Activated CD4-positive, CD25-positive, alpha-beta regulatory T cell (primary cell): ENCODE results near the gene TMPRSS7.

Experiments used
- DNase-seq, 4 experiments: peaks; one replicate each; lab custom pipeline; 2025; lab: John Stamatoyannopoulos, UW

Gene TMPRSS7, protein sequence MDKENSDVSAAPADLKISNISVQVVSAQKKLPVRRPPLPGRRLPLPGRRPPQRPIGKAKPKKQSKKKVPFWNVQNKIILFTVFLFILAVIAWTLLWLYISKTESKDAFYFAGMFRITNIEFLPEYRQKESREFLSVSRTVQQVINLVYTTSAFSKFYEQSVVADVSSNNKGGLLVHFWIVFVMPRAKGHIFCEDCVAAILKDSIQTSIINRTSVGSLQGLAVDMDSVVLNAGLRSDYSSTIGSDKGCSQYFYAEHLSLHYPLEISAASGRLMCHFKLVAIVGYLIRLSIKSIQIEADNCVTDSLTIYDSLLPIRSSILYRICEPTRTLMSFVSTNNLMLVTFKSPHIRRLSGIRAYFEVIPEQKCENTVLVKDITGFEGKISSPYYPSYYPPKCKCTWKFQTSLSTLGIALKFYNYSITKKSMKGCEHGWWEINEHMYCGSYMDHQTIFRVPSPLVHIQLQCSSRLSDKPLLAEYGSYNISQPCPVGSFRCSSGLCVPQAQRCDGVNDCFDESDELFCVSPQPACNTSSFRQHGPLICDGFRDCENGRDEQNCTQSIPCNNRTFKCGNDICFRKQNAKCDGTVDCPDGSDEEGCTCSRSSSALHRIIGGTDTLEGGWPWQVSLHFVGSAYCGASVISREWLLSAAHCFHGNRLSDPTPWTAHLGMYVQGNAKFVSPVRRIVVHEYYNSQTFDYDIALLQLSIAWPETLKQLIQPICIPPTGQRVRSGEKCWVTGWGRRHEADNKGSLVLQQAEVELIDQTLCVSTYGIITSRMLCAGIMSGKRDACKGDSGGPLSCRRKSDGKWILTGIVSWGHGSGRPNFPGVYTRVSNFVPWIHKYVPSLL

DNA sequence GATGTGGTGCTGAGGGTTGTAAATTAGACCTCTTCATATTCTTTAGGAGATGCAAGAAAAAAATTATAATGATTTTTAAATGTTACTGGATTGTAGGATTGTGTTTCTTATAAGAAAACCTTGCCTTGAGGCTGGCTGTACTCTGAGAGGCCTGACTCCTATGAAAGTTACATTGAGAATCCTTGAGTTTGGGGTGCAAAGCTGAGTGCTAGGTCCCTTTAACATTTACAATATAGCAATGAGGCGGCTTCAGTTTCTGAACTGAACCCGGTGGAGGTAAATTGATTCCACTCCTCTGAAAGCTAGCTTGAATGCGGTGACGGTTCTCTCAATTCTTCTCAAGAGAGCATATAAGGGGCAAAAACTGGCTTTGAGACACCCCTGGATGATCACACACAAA is at the start of gene TMPRSS7:
Gene TMPRSS7, plus strand, starts transcription at position 301 of the 400 bp plus-strand sequence. CDS start 110 bp downstream, outside the sequence.
- DNase-seq, result no peak

DNA sequence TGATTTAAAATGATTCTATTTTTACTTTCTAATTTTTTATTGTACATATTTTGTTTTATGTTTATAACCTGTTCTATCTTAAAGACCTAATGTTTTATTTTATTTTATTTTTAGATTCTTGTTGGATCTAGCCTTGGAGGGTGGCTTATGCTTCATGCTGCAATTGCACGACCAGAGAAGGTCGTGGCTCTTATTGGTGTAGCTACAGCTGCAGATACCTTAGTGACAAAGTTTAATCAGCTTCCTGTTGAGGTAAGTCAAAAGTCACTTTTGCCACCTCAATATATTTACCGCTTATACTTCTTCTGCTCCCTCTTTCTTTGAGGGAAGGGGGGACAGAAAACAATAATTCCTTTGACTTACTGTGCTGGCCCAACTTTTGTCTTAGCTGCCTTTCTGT is 47.7 kb upstream of the TMPRSS7 start:
- no peak for DNase-seq

DNA sequence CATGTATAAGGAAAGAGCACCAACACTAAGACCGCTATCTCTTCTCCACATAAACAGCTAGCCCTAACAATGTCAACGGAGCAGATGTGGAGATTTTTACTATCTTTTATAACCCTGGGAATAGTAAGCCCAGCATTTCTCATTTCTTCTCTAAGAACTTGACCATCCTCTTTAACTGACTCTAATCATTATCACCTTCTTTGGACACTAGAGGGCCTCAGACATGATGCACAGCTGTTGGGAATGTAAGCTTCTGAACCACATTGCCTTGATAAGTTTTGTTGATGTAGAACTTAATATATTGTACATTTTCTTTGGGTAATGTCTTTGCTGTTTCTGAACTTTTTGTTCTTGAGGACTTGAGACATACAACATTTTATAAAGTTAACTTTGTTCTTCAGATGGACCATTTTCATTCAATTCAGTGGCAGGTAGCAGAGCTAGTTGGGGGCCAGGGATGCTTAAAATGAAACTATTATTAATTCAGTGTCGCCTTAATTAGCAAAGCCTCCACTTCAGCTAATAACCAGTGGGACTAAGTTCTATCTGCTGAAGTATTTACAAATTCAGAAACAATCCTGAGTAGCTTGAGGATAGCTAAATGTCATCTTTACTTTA is 45.4 kb upstream of the TMPRSS7 start:
- no peak for DNase-seq

DNA sequence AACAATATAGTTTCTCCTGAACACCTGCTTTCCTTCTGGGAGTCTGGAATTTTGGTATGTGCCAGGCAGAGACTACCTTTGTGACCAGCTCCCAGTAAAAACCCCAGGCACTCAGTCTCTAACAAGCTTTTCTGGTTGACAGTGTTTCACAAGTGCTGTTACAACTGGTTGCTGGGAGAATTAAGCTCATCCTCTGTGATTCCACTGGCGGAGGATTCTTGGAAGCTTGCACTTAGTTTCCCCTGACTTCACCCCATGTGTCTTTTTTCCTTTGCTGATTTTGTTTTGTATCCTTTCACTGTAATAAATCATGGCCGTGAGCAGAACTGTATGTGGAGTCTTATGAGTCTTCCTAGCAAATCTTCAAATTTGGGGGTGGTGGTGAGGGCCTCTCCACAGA is 41.5 kb upstream of the TMPRSS7 start:
- DNase-seq, result no peak

DNA sequence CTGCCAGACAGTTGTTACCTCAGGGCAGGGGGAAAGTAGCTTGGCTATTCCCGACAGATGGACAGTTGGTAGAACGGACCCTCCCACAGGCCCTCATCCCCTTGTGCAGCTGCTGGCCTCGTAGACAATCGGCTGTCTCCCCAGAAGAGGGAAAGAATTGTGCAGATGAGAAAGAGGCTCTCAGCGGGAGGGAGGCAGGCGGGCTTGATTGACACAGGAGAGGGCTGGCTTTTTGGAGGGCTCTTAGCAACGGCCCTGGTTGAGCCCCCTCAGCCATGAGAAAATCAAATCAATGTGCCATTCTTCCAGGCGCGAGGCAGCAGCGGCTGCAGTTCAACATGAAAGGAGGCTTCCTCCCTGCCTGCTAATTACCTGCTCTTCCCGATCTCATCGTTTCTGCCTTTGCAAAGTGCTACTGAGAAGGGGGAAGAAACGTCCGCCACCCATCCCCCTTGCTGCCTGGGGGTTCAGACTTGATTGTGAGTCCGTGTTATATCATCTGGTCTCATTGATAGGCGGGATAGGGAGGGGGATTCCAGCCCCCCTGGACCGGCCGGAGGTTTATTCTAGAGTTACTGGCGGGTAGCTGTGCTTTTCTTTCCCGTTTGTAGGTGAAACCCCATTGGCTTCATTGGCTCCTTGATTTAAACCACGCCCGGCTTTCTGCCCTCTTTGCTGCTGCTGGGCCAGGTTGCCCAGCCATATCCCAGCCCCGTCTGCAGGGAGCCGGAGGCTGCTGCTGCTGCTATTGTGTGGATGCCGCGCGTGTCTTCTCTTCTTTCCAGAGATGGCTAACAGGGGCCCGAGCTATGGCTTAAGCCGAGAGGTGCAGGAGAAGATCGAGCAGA is 35.7 kb upstream of the TMPRSS7 start, which contains the start of gene TAGLN3:
Gene TAGLN3, plus strand, starts transcription at position 287 of the 848 bp plus-strand sequence. Its CDS starts 501 bp downstream, at position 788.
- no peak for DNase-seq

DNA sequence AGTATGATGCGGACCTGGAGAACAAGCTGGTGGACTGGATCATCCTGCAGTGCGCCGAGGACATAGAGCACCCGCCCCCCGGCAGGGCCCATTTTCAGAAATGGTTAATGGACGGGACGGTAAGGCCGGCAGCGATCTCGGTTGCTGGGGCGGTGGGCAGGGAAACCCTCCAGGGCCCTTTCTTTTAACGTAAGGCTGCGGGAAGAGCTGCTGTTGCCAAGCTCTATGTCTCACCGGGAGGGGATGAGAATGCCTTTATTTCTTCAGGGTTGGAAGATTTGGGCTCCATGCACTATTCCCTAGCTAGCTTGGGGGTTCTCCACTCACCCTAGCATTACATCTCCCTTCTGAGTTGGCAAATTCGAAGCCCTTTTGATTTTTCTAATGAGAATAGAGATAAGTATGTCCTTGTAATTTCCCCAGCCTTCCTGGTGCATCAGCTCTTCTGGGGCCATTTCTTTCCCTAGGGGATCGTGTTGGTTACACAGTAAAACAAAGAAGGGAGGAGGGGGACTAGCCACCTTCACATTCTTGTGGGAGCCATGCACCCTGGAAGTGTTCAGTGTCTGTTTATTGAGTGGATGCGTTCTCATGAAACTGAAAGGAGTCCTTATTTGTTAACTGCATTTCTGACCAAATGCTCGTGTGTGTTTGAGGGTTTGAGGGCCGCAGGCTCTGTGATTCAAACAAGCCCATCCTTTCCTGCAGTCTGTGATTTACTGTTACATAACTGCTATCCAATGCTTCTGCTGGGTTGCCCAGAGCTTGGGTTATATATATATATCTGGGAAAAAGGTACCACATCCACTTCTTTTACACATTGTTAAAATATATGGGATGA is 34.8 kb upstream of the TMPRSS7 start:
- DNase-seq, result no peak

DNA sequence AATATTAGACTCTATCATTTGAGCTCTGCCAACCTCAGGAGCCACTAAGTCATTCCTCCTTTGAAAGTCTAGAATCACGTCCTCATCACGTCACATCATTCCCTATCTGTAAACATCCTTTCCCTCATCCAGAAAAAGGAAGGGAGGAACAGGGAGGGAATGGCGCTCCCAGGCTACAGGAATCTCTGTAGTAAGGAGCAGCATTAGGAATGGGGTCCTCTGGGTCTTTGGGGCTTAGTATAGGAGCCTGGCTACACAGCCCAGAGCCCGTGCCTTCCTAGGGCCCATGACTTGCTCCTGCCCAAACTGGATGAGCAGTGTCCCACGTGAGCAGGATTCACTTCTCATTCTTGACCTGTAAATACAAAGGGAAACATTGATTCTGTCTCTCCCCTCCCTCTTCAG is 34.2 kb upstream of the TMPRSS7 start:
- DNase-seq, result no peak

DNA sequence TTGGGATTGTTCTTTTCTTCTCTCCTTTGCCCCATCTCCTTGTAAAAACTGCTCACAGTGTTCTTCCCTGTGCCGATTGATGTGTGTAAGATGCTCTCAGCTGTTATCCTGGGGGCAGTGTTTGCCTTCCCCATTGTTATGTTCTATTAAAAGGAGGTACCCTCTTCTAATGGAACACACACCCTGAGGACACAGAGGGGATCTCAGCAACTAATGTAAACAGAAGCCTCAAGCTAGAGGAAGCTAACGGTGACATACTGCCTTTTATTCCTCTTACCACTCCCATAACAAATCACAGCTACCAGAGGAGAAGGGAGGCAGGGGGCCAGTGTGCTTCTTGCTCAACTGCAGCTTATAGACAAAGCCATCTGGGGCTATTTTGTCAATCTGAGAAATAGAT is 33.6 kb upstream of the TMPRSS7 start:
- no peak for DNase-seq

DNA sequence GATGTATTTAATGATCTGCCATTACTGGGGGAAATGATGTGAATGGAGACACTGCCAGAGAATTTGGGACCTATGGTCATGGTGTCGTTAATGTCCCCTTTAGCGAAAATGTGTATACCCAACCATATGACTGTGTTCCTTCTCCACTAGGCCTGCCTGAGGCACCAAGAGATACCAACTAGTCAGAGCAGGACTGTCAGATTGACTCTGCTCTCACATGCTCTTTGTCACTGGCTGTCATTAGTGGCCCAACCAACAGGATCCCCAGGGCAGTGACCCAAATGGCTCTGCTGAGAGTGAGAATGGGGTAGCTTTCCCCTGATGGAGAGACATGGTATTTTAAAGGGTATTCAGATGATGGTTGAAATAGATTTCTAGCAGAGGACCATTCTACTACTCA is 33.0 kb upstream of the TMPRSS7 start:
- DNase-seq, result no peak

DNA sequence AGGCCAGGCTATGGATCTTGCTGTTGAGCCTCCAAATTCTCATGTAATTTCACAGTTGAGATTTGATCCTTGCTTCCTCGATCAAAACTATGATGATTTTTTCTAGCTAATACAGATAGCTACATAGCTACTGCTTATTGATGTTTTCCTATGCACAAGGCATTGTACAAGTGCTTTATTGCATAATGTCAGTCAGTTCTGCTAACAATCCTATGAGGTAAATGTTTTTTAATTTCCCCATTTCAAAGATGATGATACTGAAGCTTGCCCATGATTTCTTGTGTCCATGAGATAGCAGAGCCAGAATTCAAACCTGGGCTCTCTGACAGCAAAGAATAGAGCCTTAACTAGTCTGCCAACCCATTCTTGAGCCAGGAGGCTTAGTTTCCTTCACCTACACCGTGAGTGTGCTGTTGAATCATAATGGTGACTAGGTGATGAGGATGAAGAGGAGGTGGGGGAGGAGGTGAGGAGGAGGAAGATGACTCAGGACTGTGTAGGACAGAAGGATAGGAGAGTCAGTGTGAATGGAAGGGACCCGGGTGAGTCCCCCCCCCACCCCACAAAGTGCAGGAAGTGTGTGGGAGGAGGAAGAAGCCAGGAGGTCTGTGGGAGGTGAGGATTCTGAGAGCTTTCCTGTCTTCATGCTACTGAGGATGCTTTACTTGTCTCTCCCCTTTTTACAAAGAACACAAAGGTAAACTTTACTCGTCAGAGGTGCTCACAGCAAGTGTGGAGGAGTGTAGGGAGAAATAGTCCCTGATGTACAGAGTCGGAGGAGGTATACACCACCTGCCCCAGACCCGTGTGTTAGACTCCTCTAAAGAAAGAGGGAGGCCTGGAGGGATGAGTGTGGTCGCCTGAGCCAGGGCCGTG is 32.2 kb upstream of the TMPRSS7 start:
- peak in 1 of 4 experiments; percentile 20 for DNase-seq

DNA sequence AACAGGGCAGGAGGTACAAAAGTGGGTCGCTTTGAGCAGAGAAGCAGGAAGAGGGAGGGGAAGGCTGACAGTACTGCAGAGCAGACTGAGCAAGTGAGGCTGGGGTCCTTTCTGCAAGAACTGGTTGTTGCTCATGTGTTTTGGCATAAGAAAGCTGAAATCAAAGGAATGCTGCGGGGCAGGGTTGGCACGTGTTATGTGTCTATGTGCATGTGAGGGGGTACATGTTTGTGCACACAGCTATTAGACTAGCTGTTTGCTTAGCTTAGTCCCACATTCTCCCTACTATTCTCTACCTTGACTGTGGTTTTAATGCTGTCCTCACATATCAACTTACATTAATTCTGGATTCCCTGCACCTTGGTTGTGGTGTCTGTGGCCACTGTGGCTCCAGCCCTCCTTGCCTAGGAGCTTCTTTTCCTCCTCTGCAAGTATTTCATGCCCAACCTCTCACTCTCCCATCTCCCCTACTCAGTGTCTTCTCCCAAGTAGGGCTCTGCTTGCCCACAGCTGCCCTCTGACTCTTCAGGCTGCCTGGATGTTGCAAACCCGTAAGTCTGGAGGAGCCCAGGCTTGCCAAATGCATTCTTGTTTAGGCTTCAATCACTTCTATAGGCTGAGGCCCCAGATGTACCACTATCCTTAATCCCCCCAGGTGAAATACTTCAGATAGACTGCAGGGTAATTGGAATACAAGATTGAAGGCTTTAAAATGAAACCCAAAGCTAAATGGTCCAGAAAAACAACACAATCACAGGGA is 31.0 kb upstream of the TMPRSS7 start:
- no peak for DNase-seq

DNA sequence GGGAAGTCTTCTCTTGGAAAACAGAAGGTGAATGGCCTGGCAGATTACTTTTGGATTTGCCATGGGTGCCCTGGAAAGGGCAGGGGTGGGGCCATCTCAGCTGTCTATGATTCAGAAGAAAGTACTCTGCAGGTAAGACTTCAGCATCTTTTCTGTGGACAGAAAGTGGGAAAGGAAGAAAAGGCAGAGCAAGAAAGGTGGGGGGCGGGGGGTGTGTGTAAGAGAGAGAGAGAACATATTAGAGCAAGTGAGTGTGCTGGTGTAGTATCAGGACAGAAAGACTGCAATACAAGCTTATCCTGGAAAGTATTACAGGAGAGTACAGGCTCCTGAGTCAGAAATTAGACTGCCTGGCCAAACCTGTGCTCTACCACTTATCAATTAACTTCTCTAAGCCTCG is 30.3 kb upstream of the TMPRSS7 start:
- DNase-seq, result no peak

DNA sequence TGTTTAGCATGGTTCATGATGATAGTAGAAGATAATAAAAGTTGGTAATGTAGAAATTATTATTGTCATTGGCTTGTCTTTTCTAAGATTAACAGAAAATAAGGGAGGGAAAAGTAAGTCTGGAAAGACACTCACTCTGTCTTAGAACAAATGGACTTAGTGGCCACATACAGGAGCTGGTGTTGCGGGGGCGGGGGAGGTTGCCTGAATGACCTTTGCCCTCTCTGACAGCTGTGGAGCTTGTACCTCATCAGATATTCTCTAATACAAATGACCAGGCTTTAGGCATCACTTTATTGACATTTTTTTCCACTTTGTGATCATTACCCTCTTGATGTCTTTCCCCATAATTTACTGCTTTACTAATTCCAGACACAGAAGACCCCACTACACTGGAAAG is 29.9 kb upstream of the TMPRSS7 start:
- DNase-seq, result no peak

DNA sequence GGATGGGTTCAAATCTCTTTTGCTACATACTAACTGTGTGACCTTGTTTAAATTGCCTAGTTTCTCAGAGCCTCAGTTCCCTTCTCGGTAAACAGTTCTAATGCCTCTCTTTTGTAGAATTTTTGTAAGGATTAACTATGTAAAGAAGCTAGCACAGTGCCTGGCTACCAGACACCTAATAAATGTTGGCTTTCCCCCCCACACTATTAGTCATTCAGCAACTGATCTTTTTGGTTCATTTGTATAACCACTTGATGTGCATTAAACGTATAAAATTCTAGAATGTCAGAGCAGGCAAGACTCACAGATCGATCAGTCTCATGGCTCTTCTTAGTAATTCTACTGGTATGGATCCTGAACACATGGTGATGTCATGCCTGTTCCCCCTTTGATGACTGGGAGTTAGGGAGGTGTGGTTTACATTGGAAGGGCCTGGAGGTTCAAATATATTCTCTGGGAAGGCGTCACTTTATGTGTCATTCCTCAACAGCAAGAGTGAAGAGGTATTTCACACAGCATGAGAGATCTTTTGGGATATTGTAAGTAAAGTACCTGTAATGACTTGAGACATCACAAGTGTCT is 29.4 kb upstream of the TMPRSS7 start:
- no peak for DNase-seq

DNA sequence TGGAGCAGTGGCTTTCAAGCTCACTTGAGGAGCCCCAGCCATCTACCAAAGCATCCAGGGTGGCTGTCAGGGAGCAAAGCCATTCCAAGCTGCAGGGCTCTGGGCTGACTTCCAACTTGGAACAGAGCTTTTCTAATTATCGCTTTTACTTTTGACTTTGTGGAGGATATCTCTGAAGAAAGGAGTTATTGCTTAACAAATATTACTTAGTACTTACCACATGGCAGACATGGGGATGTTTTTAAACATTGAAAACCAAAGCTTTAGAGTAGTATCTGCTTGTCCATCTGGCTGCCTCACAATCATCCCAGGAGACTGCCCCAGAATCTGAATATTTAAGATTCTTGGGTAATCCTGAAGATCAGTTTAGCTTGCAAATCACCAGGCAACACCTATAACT is 26.9 kb upstream of the TMPRSS7 start:
- DNase-seq, result no peak

DNA sequence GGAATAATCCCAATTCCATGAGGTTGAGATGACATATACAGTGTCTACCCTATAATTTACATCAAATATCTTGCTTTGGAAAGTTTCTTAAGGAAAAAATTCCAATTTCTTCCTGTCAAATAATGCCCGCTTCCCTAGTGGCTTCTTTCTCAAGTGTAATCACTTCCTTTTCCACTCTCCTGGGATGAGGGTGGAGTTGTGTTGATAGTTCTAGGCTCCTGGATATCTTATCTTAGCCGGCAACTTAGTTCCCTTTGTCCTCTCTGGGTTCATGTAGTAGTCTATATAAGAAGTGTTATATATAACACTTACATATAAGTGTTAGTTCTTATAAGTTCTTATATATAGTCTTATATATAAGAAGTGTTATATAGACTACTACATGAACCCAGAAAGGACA is 24.9 kb upstream of the TMPRSS7 start:
- no peak for DNase-seq

DNA sequence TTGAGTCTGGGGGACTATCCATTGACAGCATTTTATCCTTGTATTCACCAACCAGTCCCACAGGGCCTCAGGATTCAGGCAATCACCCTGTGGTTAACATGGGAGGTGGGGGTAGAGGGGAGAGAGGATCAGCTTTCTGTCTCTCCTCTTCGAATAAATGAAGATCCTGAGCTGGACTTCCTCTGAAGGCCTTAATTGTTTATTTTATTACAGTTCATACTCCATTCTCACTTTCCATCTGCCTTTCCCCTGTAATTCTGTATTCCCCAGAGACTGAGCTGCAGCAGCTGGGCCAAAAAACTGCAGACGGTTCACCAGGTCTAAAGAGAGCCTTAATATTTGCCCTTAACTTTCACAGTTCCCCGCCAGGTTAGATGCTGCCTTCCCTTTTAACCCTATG is 23.9 kb upstream of the TMPRSS7 start:
- DNase-seq, result no peak

DNA sequence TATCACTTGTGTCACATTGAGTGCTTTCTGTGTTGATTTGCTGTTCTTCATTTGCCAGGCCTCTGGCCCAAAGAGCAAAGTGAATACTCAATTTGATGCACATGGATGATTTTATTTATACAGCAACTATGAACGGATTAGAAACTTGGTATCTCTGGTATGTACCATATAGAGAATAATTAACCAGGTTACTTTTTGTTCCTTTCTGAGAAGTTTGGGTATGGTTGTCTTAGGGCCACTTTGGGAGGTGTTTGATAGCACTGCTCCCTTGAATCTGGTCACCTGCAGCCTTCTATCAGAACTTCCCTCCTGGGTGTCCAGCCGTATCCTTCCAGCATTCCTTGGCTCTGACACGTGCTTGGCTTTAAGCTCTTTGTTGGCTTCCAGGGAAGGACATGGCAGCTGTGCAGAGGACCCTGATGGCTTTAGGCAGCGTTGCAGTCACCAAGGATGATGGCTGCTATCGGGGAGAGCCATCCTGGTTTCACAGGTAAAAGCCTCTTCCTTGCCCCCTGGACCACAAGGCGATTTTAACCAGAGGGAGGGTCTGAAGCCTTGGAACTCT is 23.1 kb upstream of the TMPRSS7 start:
- no peak for DNase-seq
